Thyroid gland (tissue), 4 donors: ENCODE data around the gene MTCH1. TPM values are rescaled to one million over a fixed set of nuclear protein-coding genes. Genes with fewer than 3 reads are reported as not detected.
A peak's percentile ranks its signal among the peaks of the same experiment; 100 is the strongest.

Experiments
- DNase-seq, 2 donors: peaks; one replicate each; pipeline ENCODE4 v3.0.0-alpha.2; 2019
- H3K27ac ChIP-seq, 3 donors: fragments of 200-600 bp; sonication (generic); 1 replicate in 2 of 3; 2 replicates in 1 of 3; pipeline ENCODE4 v1.5.1; 2016 to 2019; ENCODE audit warnings: mild to moderate bottlenecking in 1 of 3, moderate library complexity in 1 of 3
- H3K27me3 ChIP-seq: fragments of 200-600 bp; sonication (generic); one replicate; pipeline ENCODE4 v1.5.1; 2019
- H3K36me3 ChIP-seq, 2 donors: fragments of 200-600 bp; sonication (generic); one replicate each; pipeline ENCODE4 v1.5.1; 2016 to 2019
- H3K4me1 ChIP-seq, 2 donors: fragments of 200-600 bp; sonication (generic); one replicate each; pipeline ENCODE4 v1.5.1; 2017 to 2019
- H3K4me3 ChIP-seq, 3 donors: fragments of 200-600 bp; sonication (generic); replicated peaks in 1 of 3; 1 replicate in 2 of 3; 2 replicates in 1 of 3; pipeline ENCODE4 v1.5.1; 2016; ENCODE audit warnings: mild to moderate bottlenecking in 1 of 3
- H3K9me3 ChIP-seq: fragments of 200-600 bp; sonication (generic); one replicate; pipeline ENCODE4 v1.5.1; 2017
- POLR2A ChIP-seq, 2 donors: fragments of 450-650 bp; IDR thresholded peaks; one replicate each; pipeline ENCODE4 v1.6.1; 2017; ENCODE audit warnings: antibody characterized with exemption in 2 of 2, mild to moderate bottlenecking in 2 of 2, moderate library complexity in 1 of 2
- WGBS, 2 donors: methylation state at CpG; one replicate each; pipeline ENCODE4 v1.1.5; 2017; 5-methylcytosine and 5-hydroxymethylcytosine counted together
- intact Hi-C: fragments of 100-400 bp; cut with DNase I; formaldehyde crosslinking; loops from one replicate; pipeline ENCODE4 v1.15.1; 2023
- total RNA-seq, 4 donors: library from RNA; depleted of rRNA; stranded (reverse); fragments of >200 nt; gene quantifications; one replicate each; pipeline ENCODE4 v1.2.3, GENCODE V29; 2016
- TF ChIP-seq, protein P1 (sequence below), 6 experiments: fragments of 200-600 bp in 3 of 6; fragments of 450-650 bp in 3 of 6; sonication (generic) in 3 of 6; IDR thresholded peaks; one replicate each; pipeline ENCODE4 v1.5.1; 2016 to 2019; ENCODE audit warnings: antibody characterized with exemption in 6 of 6, mild to moderate bottlenecking in 2 of 6, inconsistent platforms in 1 of 6, moderate library complexity in 1 of 6

The MTCH1 gene
- total RNA-seq, 4 donors from 2014 or later: 571 to 1,096 (median 866) TPM

DNA sequence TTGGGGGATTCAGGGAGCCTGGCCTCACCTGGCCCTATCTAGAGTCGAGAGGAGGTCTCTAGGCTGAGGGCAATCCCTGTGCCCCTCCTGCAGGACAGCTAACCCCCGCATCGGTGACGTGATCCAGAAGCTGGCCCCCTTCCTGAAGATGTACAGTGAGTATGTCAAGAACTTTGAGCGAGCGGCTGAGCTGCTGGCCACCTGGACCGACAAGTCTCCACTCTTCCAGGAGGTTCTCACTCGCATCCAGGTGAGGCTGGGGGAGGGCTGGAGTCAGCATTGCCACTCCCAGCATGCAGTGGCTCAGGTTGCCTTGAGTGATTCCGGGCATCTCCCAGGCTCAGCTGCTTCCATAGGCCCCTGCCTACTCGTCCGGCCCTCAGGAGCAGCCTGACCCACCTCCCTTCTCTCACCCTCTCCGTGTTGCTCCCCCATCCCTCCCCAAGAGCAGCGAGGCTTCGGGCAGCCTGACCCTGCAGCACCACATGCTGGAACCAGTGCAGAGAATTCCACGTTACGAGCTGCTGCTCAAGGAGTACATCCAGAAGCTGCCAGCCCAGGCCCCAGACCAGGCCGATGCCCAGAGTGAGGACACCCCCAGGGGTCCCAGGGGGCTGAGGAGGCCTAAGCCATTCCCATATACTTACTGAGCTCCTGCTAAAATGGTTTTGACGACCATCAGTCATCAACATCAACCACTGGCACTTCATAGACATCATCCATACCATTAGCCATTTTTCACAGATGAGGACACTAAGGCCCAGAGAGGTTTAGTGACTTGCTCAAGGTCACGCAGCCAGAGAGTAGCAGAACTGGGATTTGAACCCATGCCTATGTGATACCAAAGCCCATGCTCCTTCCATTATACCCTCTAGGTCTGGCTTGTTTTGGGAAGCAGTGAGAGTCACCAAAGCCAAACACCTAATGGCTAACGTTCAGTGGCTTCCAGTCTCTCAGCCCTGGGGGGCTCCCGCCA is 27.8 kb upstream of the MTCH1 start:
- H3K27ac ChIP-seq: peak overlapping the region; percentile 14 to 76 (median 74)
- H3K4me1 ChIP-seq: peaks cover 39 to 43% of the 10 kb centered on the region in 2 donors
- H3K9me3 ChIP-seq: no peaks in the 10 kb centered on the region
- TF ChIP-seq, protein P1, sequence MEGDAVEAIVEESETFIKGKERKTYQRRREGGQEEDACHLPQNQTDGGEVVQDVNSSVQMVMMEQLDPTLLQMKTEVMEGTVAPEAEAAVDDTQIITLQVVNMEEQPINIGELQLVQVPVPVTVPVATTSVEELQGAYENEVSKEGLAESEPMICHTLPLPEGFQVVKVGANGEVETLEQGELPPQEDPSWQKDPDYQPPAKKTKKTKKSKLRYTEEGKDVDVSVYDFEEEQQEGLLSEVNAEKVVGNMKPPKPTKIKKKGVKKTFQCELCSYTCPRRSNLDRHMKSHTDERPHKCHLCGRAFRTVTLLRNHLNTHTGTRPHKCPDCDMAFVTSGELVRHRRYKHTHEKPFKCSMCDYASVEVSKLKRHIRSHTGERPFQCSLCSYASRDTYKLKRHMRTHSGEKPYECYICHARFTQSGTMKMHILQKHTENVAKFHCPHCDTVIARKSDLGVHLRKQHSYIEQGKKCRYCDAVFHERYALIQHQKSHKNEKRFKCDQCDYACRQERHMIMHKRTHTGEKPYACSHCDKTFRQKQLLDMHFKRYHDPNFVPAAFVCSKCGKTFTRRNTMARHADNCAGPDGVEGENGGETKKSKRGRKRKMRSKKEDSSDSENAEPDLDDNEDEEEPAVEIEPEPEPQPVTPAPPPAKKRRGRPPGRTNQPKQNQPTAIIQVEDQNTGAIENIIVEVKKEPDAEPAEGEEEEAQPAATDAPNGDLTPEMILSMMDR (IDR thresholded peaks at IDR 0.05): peak in 1 of 6 experiments; percentile 36
- no peak for TF ChIP-seq POLR2A (IDR thresholded peaks at IDR 0.05)
- H3K27me3 ChIP-seq: no peaks in the 10 kb centered on the region
- 46 to 83% methylated on average over 8 to 13 of the region's 21 CpGs for WGBS, 2 donors
- no peaks in the 10 kb centered on the region for H3K36me3 ChIP-seq
- DNase-seq: peak; percentile 69 to 70
- intact Hi-C loops: loop anchor here (5.0 to 10.0 kb wide), 3 partner anchors 37 to 129 kb away; partner anchors contain the start of gene C6orf89
- H3K4me3 ChIP-seq: no peak overlapping the region

DNA sequence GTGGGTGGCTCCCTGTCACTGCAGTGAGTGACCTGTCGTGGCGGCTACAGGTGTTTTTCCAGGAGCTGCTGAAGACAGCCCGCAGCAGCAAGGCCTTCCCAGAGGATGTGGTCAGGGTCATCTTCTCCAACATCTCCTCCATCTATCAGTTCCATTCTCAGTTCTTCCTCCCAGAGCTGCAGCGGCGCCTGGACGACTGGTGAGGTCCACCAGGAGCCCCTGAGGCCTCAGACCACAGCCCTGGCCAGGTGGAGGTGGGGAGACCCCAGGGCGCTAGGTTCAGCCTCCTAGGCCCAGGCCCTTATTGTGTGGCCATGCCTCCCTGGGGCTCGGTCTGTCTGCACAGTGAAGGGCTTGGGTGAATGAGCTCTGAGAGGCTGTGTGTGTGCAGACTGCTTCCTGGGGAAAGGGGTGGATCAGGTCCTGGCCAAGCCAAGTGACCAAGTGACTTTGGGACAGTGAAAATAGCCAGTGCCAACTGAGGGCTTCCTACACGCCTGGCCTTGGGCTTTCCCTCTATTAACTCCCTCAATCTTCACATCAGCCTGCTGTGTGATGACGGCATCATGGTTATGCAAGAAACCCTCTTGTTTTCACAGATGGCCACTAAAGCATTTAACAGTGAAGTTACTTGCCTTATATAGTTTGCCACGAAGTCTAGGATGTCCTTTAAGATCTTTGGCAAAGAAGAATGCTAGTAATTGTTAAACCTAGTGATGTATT is 25.8 kb upstream of the MTCH1 start:
- intact Hi-C loops: loop anchor here (5.0 to 10.0 kb wide), 3 partner anchors 35 to 127 kb away; partner anchors contain the start of gene C6orf89
- no peaks in the 10 kb centered on the region for H3K27me3 ChIP-seq
- 45 to 62% methylated on average over 7 to 11 of the region's 11 CpGs for WGBS, 2 donors
- TF ChIP-seq, protein P1 (IDR thresholded peaks at IDR 0.05): no peak
- TF ChIP-seq POLR2A (IDR thresholded peaks at IDR 0.05): peak in 1 of 2 donors; percentile 39
- DNase-seq: peak; percentile 76 to 80
- H3K4me3 ChIP-seq: no peak overlapping the region
- H3K9me3 ChIP-seq: no peaks in the 10 kb centered on the region
- H3K27ac ChIP-seq: peak overlapping the region; percentile 74 to 85 (median 76)
- peaks cover 40 to 42% of the 10 kb centered on the region in 2 donors for H3K4me1 ChIP-seq
- H3K36me3 ChIP-seq: no peaks in the 10 kb centered on the region

DNA sequence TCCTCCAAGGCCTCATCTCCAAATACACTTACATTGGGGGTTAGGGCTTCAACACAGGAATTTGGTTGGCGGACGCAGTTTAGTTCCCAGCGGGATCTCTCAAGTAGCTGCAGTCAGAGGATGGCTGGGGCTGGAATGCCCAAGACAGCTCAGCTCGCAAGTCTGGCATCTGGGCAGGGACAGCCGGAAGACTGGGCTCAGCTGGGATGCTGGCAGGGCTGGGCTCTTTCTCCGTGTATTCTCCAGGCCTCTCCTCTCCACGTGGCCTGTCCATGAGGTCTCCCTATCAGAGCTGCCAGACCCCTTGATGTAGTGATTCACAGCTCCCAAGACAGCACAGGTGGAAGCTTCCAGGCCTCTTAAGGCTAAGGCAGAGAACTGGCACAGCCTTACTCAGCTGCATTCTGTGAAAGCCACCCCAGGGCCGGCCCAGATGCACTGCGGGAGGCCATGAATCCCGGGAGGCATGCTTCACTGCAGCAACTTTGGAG is 24.5 kb upstream of the MTCH1 start:
- H3K4me1 ChIP-seq: peaks cover 54% of the 10 kb centered on the region in 2 donors

DNA sequence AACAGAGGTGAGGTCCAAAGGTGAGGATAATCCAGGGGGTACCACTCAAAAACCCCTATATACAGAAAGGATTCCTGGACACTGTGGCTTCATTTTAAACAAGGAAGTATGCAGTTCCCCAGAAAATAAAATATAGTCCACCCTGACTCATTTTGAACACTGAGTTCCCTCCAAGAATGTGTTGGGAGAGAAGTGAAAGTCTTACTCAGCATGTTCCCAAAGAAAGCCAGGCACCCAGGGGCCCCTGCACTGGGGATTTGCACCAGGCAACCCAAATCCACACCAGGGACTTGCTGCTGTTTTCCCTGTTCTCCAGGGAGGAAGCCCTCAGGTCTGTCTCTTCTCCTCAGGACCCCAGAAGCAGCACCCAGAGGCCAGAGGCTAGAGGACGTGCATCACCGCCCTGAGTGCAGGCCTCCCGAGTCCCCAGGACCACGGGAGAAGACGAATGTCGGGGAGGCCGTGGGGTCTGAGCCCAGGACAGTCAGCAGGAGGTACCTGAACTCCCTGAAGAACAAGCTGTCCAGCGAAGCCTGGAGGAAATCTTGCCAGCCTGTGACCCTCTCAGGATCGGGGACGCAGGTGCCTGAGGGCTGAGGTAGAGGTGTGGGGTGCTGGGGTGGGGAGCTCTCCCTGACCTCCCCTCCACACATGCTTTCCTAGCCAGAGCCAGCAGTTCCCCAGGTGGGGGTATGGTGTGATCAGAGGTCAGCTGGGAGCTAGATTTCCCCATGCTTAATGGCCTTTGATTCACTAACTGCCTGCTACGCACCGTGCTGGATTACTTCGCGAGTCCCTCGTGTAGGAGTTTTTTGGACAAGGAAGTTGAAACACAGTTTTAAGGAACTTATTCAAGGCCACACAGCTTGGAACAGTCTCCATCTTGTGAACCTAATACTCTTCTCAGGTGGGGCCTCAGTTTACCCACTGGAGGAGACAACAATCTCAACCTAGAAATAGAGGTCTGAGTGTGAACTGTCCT is 22.8 kb upstream of the MTCH1 start:
- H3K4me1 ChIP-seq: peaks cover 67 to 69% of the 10 kb centered on the region in 2 donors
- no peak overlapping the region for H3K4me3 ChIP-seq
- H3K27ac ChIP-seq: peak overlapping the region in 2 of 3 donors; percentile 53 to 74
- 73 to 78% methylated on average over 14 to 15 of the region's 15 CpGs for WGBS, 2 donors
- TF ChIP-seq, protein P1 (IDR thresholded peaks at IDR 0.05): no peak
- no peak for TF ChIP-seq POLR2A (IDR thresholded peaks at IDR 0.05)
- no peaks in the 10 kb centered on the region for H3K36me3 ChIP-seq
- DNase-seq: peak in 1 of 2 donors; percentile 41
- intact Hi-C loops: no loop called here
- H3K9me3 ChIP-seq: no peaks in the 10 kb centered on the region
- no peaks in the 10 kb centered on the region for H3K27me3 ChIP-seq

More for the DNA sequence above, 24.5 kb upstream of the MTCH1 start:
- H3K4me3 ChIP-seq: no peak overlapping the region
- no peaks in the 10 kb centered on the region for H3K9me3 ChIP-seq
- H3K27ac ChIP-seq: peak overlapping the region; percentile 74 to 85 (median 76)
- H3K36me3 ChIP-seq: no peaks in the 10 kb centered on the region
- H3K27me3 ChIP-seq: no peaks in the 10 kb centered on the region
- WGBS, 2 donors: 76 to 96% methylated on average over 7 to 10 of the region's 10 CpGs
- DNase-seq: peak; percentile 32 to 50
- intact Hi-C loops: loop anchor here (5.0 to 10.0 kb wide), 3 partner anchors 33 to 126 kb away; partner anchors contain the start of gene C6orf89
- no peak for TF ChIP-seq POLR2A (IDR thresholded peaks at IDR 0.05)
- TF ChIP-seq, protein P1 (IDR thresholded peaks at IDR 0.05): no peak
